ENCODE measurements around the gene KCTD19.

The KCTD19 gene

GRCh38 chr16:67247192-67248072 lies 79.1 kb downstream of the KCTD19 start, which contains the start of gene FHOD1:
FHOD1 (minus strand) TSS chr16:67247481; CDS start chr16:67247410, 71 bp downstream.
- TF ChIP-seq REST (IDR thresholded peaks at IDR 0.05; ENCODE audit: insufficient read depth in 1 of 2, low read depth in 2 of 2, low read length in 2 of 2) (no peak), POLR2AphosphoS5 (IDR thresholded peaks at IDR 0.05; ENCODE audit: low read depth, low read length) (peak; percentile 75), FOXP2 (optimal IDR thresholded peaks at IDR 0.05; ENCODE audit: borderline replicate concordance, extremely low read depth, extremely low read length, insufficient read depth) (peak; percentile 25), SIN3A (IDR thresholded peaks at IDR 0.05; ENCODE audit: borderline replicate concordance, insufficient read depth, low read length) (no peak), TAF1 (IDR thresholded peaks at IDR 0.05; ENCODE audit: borderline replicate concordance, insufficient read depth, low read length) (0 out of 2 replicates have a peak, but pooled peaks have one; percentile 35)

- TF ChIP-seq REST (IDR thresholded peaks at IDR 0.05; ENCODE audit: insufficient read depth in 1 of 2, low read depth in 2 of 2, low read length in 2 of 2) (no peak), POLR2AphosphoS5 (IDR thresholded peaks at IDR 0.05; ENCODE audit: low read depth, low read length) (no peak), FOXP2 (optimal IDR thresholded peaks at IDR 0.05; ENCODE audit: borderline replicate concordance, extremely low read depth, extremely low read length, insufficient read depth) (no peak), TAF1 (IDR thresholded peaks at IDR 0.05; ENCODE audit: borderline replicate concordance, insufficient read depth, low read length) (peak; percentile 3; the same call in 1 of the 2 replicates)
These were observed 79.8 kb downstream of the KCTD19 start for GRCh38 chr16:67246756-67247191.

- TF ChIP-seq TAF1 (IDR thresholded peaks at IDR 0.05; ENCODE audit: borderline replicate concordance, insufficient read depth, low read length) (0 out of 2 replicates have a peak, but pooled peaks have one; percentile 22), FOXP2 (optimal IDR thresholded peaks at IDR 0.05; ENCODE audit: borderline replicate concordance, extremely low read depth, extremely low read length, insufficient read depth) (no peak), POLR2AphosphoS5 (IDR thresholded peaks at IDR 0.05; ENCODE audit: low read depth, low read length) (peak; percentile 73), SIN3A (IDR thresholded peaks at IDR 0.05; ENCODE audit: borderline replicate concordance, insufficient read depth, low read length) (peak; percentile 89; the same call in 1 of the 2 replicates), REST (IDR thresholded peaks at IDR 0.05; ENCODE audit: insufficient read depth in 1 of 2, low read depth in 2 of 2, low read length in 2 of 2) (0 out of 4 replicates have a peak, but pooled peaks of 1 of the 2 experiments have one; percentile 40)
These were observed 80.3 kb downstream of the KCTD19 start for GRCh38 chr16:67246081-67246755.

- TF ChIP-seq REST (IDR thresholded peaks at IDR 0.05; ENCODE audit: insufficient read depth in 1 of 2, low read depth in 2 of 2, low read length in 2 of 2) = no peak
- TF ChIP-seq SIN3A (IDR thresholded peaks at IDR 0.05; ENCODE audit: borderline replicate concordance, insufficient read depth, low read length) = no peak
- peak; percentile 5 for TF ChIP-seq FOXP2 (optimal IDR thresholded peaks at IDR 0.05; ENCODE audit: borderline replicate concordance, extremely low read depth, extremely low read length, insufficient read depth)
- TF ChIP-seq TAF1 (IDR thresholded peaks at IDR 0.05; ENCODE audit: borderline replicate concordance, insufficient read depth, low read length) = no peak
These were observed 80.9 kb downstream of the KCTD19 start for GRCh38 chr16:67245674-67246080.
